ENCODE results near the gene GDF7.

GDF7 gene

DNA sequence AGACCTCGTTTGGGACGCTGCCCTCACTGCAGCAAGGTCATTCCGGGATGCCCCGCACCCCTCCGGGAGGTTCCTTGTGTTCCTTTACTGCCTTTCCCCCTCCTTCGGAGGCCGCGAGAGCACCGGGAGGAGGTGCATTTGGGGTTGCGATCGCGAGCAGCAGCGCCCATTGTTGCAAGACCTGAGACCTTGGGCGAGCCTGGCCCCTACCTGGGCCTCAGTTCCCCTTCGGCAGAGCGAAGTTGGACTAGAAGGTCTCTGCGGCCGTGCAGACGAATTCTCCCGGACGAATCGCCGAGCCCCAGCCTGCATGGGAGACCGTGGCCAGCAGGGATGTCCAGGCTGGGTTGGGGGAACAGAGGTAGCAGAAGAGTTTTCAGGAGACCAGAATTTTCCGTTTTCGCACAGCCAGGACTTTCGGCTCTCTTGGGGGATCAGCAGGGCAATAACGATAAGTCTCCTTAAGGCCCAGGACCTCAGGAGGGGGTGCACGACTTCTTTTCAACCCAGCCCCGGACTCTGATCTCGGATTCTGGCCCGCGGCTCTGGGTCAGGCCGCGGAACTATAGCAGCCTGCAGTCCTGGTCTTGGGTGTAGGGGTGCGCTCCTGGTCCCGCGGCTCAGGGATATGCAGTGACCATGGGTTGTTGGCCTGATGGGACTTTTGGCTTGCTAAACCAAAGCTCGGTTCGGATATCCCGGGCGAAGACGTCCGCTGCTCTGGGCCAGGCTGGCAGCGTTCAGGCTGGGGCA, 2.8 kb downstream of the GDF7 start:
- no peak overlapping the region for H3K4me3 ChIP-seq (replicated peaks; ENCODE audit: low read depth, low read length)
- TF ChIP-seq, protein P1, sequence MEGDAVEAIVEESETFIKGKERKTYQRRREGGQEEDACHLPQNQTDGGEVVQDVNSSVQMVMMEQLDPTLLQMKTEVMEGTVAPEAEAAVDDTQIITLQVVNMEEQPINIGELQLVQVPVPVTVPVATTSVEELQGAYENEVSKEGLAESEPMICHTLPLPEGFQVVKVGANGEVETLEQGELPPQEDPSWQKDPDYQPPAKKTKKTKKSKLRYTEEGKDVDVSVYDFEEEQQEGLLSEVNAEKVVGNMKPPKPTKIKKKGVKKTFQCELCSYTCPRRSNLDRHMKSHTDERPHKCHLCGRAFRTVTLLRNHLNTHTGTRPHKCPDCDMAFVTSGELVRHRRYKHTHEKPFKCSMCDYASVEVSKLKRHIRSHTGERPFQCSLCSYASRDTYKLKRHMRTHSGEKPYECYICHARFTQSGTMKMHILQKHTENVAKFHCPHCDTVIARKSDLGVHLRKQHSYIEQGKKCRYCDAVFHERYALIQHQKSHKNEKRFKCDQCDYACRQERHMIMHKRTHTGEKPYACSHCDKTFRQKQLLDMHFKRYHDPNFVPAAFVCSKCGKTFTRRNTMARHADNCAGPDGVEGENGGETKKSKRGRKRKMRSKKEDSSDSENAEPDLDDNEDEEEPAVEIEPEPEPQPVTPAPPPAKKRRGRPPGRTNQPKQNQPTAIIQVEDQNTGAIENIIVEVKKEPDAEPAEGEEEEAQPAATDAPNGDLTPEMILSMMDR (IDR thresholded peaks at IDR 0.05; ENCODE audit: low read depth, low read length, missing control alignments): no peak
- no peak for DNase-seq (ENCODE audit: extremely low read depth, low read depth)

DNA sequence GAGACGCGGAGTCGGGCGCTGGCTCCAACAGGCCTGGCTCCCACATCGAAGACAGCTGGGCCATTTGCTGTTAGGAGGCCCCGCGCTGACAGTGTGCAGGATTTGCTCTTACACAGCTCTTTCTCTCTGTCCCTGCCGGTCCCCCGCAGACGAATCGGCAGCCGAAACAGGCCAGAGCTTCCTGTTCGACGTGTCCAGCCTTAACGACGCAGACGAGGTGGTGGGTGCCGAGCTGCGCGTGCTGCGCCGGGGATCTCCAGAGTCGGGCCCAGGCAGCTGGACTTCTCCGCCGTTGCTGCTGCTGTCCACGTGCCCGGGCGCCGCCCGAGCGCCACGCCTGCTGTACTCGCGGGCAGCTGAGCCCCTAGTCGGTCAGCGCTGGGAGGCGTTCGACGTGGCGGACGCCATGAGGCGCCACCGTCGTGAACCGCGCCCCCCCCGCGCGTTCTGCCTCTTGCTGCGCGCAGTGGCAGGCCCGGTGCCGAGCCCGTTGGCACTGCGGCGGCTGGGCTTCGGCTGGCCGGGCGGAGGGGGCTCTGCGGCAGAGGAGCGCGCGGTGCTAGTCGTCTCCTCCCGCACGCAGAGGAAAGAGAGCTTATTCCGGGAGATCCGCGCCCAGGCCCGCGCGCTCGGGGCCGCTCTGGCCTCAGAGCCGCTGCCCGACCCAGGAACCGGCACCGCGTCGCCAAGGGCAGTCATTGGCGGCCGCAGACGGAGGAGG, 3.5 kb downstream of the GDF7 start:
- TF ChIP-seq, protein P1 (IDR thresholded peaks at IDR 0.05; ENCODE audit: low read depth, low read length, missing control alignments): no peak
- no peak for DNase-seq (ENCODE audit: extremely low read depth, low read depth)
- H3K4me3 ChIP-seq (replicated peaks; ENCODE audit: low read depth, low read length): no peak overlapping the region

DNA sequence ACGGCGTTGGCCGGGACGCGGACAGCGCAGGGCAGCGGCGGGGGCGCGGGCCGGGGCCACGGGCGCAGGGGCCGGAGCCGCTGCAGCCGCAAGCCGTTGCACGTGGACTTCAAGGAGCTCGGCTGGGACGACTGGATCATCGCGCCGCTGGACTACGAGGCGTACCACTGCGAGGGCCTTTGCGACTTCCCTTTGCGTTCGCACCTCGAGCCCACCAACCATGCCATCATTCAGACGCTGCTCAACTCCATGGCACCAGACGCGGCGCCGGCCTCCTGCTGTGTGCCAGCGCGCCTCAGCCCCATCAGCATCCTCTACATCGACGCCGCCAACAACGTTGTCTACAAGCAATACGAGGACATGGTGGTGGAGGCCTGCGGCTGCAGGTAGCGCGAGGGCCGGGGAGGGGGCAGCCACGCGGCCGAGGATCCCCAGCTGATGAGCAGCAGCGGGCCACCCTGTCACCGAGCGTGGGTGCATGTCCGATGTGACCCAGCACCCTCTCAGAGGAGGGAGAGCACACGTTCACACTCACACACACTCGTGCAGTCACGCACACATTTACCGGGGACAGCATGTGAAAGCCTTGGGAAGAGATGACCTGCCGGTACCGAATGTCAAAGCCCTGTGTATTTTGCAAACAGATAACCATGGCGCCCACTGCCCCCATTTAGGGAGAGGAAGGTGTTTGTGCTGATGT, 4.2 kb downstream of the GDF7 start:
- TF ChIP-seq, protein P1 (IDR thresholded peaks at IDR 0.05; ENCODE audit: low read depth, low read length, missing control alignments): no peak
- no peak overlapping the region for H3K4me3 ChIP-seq (replicated peaks; ENCODE audit: low read depth, low read length)
- DNase-seq (ENCODE audit: extremely low read depth, low read depth): no peak

DNA sequence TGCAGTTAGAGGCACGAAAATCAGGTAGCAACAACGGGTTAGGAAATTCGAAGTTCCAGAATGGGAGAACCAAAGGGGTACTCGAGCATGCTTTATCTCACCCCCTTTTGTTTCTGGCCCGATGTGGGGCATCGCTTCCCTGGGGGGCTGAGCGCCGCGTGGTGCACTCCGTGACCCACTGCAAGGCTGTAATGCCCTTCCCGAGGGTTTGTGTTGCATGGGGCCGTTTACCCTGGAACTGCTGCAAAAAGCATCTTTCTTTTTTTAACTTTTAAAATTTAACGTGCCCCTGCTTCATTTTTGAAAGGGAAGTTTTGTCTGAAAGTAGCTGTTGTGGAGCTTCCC, 4.8 kb downstream of the GDF7 start:
- TF ChIP-seq, protein P1 (IDR thresholded peaks at IDR 0.05; ENCODE audit: low read depth, low read length, missing control alignments): no peak
- H3K4me3 ChIP-seq (replicated peaks; ENCODE audit: low read depth, low read length): no peak overlapping the region
- no peak for DNase-seq (ENCODE audit: extremely low read depth, low read depth)

DNA sequence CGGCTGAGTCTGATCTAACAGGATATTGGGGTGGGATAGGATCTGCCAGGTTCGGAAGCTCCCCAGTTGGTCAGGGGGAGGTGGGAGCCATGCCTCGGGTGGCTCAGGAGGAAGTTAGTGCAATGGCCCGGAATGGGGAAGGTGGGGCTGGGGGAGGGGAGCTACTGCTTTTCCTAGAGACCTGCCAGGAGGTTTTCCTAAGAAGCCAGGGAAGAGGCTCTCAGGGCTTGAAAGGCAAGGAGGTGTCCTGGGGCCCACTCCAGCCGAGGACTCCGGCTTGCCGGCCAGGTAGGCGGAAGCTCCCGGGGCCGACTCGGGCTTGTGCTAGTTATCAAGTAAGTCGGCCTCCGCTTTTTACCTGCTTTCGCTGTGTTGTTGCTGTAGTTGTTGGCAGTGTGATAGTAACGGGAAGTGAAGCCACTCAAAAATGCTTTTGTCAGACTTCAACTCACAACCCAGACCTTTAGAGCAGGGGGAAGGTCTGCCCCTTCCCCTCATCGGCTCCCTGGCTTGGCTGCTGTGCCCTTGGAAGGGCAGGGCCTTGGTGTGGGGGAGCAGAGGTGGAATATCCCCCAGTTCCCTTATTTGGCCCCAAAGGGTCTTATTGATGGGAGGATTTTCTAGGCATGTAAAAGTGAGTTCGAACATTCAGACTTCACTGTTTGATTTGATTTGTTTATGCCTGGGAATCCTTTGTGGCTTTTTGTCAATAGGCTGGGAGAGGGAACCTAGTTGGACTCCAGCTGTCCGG, 5.4 kb downstream of the GDF7 start:
- no peak for DNase-seq (ENCODE audit: extremely low read depth, low read depth)
- TF ChIP-seq, protein P1 (IDR thresholded peaks at IDR 0.05; ENCODE audit: low read depth, low read length, missing control alignments): no peak
- no peak overlapping the region for H3K4me3 ChIP-seq (replicated peaks; ENCODE audit: low read depth, low read length)

DNA sequence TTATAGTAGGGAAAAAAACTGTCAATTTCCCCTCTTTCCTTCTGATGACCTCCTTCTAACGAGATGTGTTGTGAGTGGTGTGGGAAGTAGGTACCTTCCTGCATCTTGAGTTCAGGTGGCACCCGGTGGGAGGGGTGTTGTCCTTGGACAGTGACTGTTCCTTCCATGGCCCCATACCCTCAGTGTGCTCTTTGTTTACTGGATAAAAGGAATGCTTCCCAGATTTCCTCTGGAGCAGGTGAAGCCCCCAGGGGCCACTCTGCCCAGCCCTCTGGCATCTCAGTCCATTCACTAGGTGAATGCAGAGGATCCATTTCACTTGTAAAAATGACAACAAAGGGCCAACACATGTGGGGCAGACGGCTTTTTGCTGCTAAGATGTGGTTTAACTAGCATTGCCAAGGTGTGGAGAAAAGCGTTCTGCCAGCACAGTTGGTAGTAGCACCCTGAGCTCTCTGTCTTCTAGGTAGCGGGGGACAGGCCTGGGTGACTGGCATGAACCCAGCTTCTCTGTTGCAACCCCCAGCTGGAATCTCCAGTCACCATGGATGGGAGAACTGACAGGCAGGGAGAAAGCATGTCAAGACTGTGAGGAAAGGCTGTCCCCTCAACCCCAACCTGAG, 6.9 kb downstream of the GDF7 start:
- DNase-seq (ENCODE audit: extremely low read depth, low read depth): no peak
- TF ChIP-seq, protein P1 (IDR thresholded peaks at IDR 0.05; ENCODE audit: low read depth, low read length, missing control alignments): no peak
- H3K4me3 ChIP-seq (replicated peaks; ENCODE audit: low read depth, low read length): no peak overlapping the region

All from HFF-Myc (cell line).